GM12878 (cell line): Measurements from ENCODE around the gene CTSD. TPM values are rescaled to one million over a fixed set of nuclear protein-coding genes. Genes with fewer than 3 reads are reported as not detected.
A peak's percentile ranks its signal among the peaks of the same experiment; 100 is the strongest.

ENCODE experiments used
- ATAC-seq: fragments of 200-7000 bp; cut with Tn5 transposase; 3 replicates; pipeline ENCODE4 v1.9.1; 2020; ENCODE audit warnings: mild to moderate bottlenecking, moderate library complexity
- BruUV-seq: library from RNA; stranded (reverse); fragments of 400-500 nt; replicated peaks from 2 replicates; lab custom pipeline; 2021; lab: Mats Ljungman, UMichigan
- CTCF ChIA-PET: fragments of 300-600 bp; sonication (Branson Sonifier 250); formaldehyde crosslinking; extraction: SDS; loops from one replicate; lab custom pipeline; 2021; ENCODE audit warnings: inconsistent platforms; lab: Yijun Ruan, JAX
- POLR2A ChIA-PET: fragments of 350-600 bp; formaldehyde crosslinking; extraction: SDS; loops from one replicate; lab custom pipeline; 2021; ENCODE audit warnings: inconsistent platforms; lab: Charles Lee
- RAD21 ChIA-PET: fragments of 300-600 bp; sonication (Branson Sonifier 250); formaldehyde crosslinking; loops from one replicate; lab custom pipeline; 2023; ENCODE audit warnings: antibody characterized with exemption; ENCODE audit not compliant: unreplicated experiment; lab: Charles Lee
- SMC1A ChIA-PET: fragments of 300-600 bp; sonication (Branson Sonifier 250); formaldehyde crosslinking; loops from one replicate; lab custom pipeline; 2023; ENCODE audit not compliant: unreplicated experiment, uncharacterized antibody; lab: Charles Lee
- DNase-seq: peaks from one replicate; pipeline ENCODE4 v3.0.0-alpha.2; 2011; ENCODE audit warnings: low read depth, low spot score
- FAIRE-seq: peaks from 3 replicates; lab custom pipeline; 2011; peaks lifted over from hg19 to GRCh38; lab: Jason Lieb, UNC
- H2AFZ ChIP-seq: 2 replicates; pipeline ENCODE4 v1.6.0; 2011; ENCODE audit warnings: low read depth, low read length, control low read depth; ENCODE audit not compliant: control insufficient read depth
- H3K27ac ChIP-seq: 2 replicates; pipeline ENCODE4 v1.5.1; 2011; ENCODE audit warnings: control low read depth; ENCODE audit not compliant: control insufficient read depth, insufficient read depth
- H3K27me3 ChIP-seq, 2 experiments: replicated peaks in 1 of 2; 2 replicates each; pipeline versions ENCODE4 v1.6.0 to v1.6.1; 2011; ENCODE audit warnings: low read length in 1 of 2; ENCODE audit not compliant: control insufficient read depth in 2 of 2, insufficient read depth in 2 of 2
- H3K36me3 ChIP-seq, 2 experiments: 2 replicates each; pipeline ENCODE4 v1.5.1; 2011; ENCODE audit warnings: low read length in 1 of 2; ENCODE audit not compliant: control insufficient read depth in 2 of 2, insufficient read depth in 2 of 2
- H3K4me1 ChIP-seq: 2 replicates; pipeline ENCODE4 v1.6.1; 2011; ENCODE audit warnings: mild to moderate bottlenecking, low read length, moderate library complexity, mixed read lengths; ENCODE audit not compliant: control insufficient read depth, insufficient read depth
- H3K4me2 ChIP-seq: 2 replicates; pipeline ENCODE4 v1.6.0; 2011; ENCODE audit warnings: control low read depth; ENCODE audit not compliant: control insufficient read depth, insufficient read depth
- H3K4me3 ChIP-seq: fragments of 200-600 bp; sonication (generic); 2 replicates; pipeline ENCODE4 v1.5.1; 2016
- H3K79me2 ChIP-seq: 2 replicates; pipeline ENCODE4 v1.6.0; 2011; ENCODE audit warnings: low read length; ENCODE audit not compliant: control insufficient read depth, insufficient read depth
- H3K9ac ChIP-seq: 2 replicates; pipeline ENCODE4 v1.8.0; 2011; ENCODE audit warnings: low read length, control low read depth, mixed read lengths; ENCODE audit not compliant: control insufficient read depth, insufficient read depth
- H3K9me3 ChIP-seq: replicated peaks from 3 replicates; pipeline ENCODE4 v1.5.1; 2011; ENCODE audit warnings: mild to moderate bottlenecking, low read length; ENCODE audit not compliant: control insufficient read depth, insufficient read depth
- H4K20me1 ChIP-seq: 2 replicates; pipeline ENCODE4 v1.6.0; 2011; ENCODE audit not compliant: control insufficient read depth, insufficient read depth
- ASH2L ChIP-seq: fragments of 300-600, 200-600 bp; sonication (generic); IDR thresholded peaks from 2 replicates; pipeline ENCODE4 v1.6.1; 2017; ENCODE audit warnings: low read depth, mild to moderate bottlenecking, borderline replicate concordance
- CHD4 ChIP-seq: fragments of 200-600 bp; sonication (generic); IDR thresholded peaks from 2 replicates; pipeline ENCODE4 v1.6.1; 2016; ENCODE audit warnings: mild to moderate bottlenecking
- CREB1 ChIP-seq: IDR thresholded peaks from 2 replicates; pipeline ENCODE4 v1.6.1; 2012; ENCODE audit warnings: low read depth, mild to moderate bottlenecking, inconsistent platforms
- SPI1 ChIP-seq: IDR thresholded peaks from 2 replicates; pipeline ENCODE4 v1.6.1; 2011; ENCODE audit warnings: low read depth, mild to moderate bottlenecking, low read length, moderate library complexity, borderline replicate concordance; ENCODE audit not compliant: insufficient read depth
- YY1 ChIP-seq: IDR thresholded peaks from 2 replicates; pipeline ENCODE4 v1.6.1; 2011; ENCODE audit warnings: low read depth, mild to moderate bottlenecking, low read length
- ZZZ3 ChIP-seq: IDR thresholded peaks from 2 replicates; pipeline ENCODE4 v1.6.1; 2011; ENCODE audit warnings: low read depth; ENCODE audit not compliant: control insufficient read depth, insufficient read length
- WGBS: methylation state at CpG from one replicate; pipeline ENCODE4 v1.1.6; 2016; ENCODE audit warnings: low lambda C conversion rate; ENCODE audit not compliant: insufficient replicate concordance, insufficient coverage; ENCODE audit errors: missing lambda C conversion rate; 5-methylcytosine and 5-hydroxymethylcytosine counted together
- in situ Hi-C: fragments of 300-500 bp; cut with MboI; formaldehyde crosslinking; loops from 9 replicates; pipeline ENCODE4 v1.14.3; 2018; ENCODE audit warnings: mixed read lengths
- intact Hi-C: fragments of 100-400 bp; cut with micrococcal nuclease; formaldehyde crosslinking; loops from one replicate; pipeline ENCODE4 v1.14.2; 2022; ENCODE audit not compliant: unreplicated experiment
- polyA plus RNA-seq, 11 experiments: library from polyadenylated mRNA; depleted of rRNA in 4 of 11; unstranded in 6 of 11; stranded (reverse) in 5 of 11; fragments of >200 nt; fragmentation: Nextera tagmentation in 4 of 11; fragmentation: Illumina TruSeq in 1 of 11; extraction: Ambion mirVana in 4 of 11; extraction: Trizol in 1 of 11; gene quantifications; 1 replicate in 1 of 11; 2 replicates in 10 of 11; pipeline versions ENCODE4 v1.2.1 to v1.2.3, GENCODE V29; 2011 to 2016; ENCODE audit warnings: inconsistent platforms in 2 of 11, missing spikeins in 2 of 11, low read depth in 1 of 11
- total RNA-seq, 4 experiments: library from RNA; depleted of rRNA in 3 of 4; stranded (reverse); fragments of >200 nt in 3 of 4; fragmentation: Illumina TruSeq in 1 of 4; extraction: Trizol in 1 of 4; gene quantifications; 2 replicates each; pipeline versions ENCODE4 v1.2.1 to v1.2.3, GENCODE V29; 2013 to 2021
- TF ChIP-seq, protein P1 (sequence below): fragments of 450-650 bp; IDR thresholded peaks from 2 replicates; pipeline ENCODE4 v1.6.1; 2017; ENCODE audit warnings: mild to moderate bottlenecking, moderate library complexity
- TF ChIP-seq, protein P2 (sequence below): IDR thresholded peaks from 2 replicates; pipeline ENCODE4 v1.6.1; 2011; ENCODE audit warnings: borderline replicate concordance, low read depth, mild to moderate bottlenecking, moderate library complexity, low read length; ENCODE audit not compliant: insufficient read depth, poor library complexity, severe bottlenecking
- TF ChIP-seq, protein P3 (sequence below): fragments of 150-350 bp; IDR thresholded peaks from 2 replicates; pipeline ENCODE4 v1.6.1; 2014; ENCODE audit warnings: mild to moderate bottlenecking, low read depth, low read length
- TF ChIP-seq, protein P4 (sequence below), 3 experiments: IDR thresholded peaks in 2 of 3; conservative IDR thresholded peaks in 1 of 3; 2 replicates each; pipeline ENCODE4 v1.5.1; 2011; ENCODE audit warnings: low read depth in 3 of 3, low read length in 3 of 3, mild to moderate bottlenecking in 3 of 3, control low read depth in 2 of 3, moderate library complexity in 2 of 3, inconsistent platforms in 1 of 3, mixed read lengths in 1 of 3; ENCODE audit not compliant: control insufficient read depth in 2 of 3, insufficient read depth in 1 of 3; ENCODE audit errors: extremely low read depth in 1 of 3

Gene CTSD
- total and polyA plus RNA-seq, 10 of the 15 experiments (the other 5 are each of a cell fraction or from before 2014, with no cell fraction given), result 0.42 to 54.6 (median 25.0) TPM

DNA sequence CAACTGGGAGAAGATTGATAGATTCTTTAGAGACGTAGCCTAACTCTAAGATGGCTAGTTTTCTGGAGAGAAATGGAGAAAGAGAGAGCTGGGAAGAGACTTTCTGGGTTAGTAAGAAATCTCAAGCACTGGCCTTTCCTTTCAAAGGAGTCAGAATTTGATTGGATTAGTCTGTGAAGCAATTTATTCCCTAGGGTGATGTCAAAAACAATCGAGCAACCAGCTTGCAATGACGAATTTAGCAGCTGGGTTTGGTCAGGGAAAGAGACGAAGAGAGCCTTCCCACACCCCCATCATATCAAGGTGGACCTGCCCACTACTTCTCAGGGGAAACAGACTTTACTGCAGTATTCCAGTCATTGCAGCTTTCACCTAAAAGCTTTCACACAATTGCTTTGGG, 56.0 kb downstream of the CTSD start (continued):
- TF ChIP-seq, protein P1, sequence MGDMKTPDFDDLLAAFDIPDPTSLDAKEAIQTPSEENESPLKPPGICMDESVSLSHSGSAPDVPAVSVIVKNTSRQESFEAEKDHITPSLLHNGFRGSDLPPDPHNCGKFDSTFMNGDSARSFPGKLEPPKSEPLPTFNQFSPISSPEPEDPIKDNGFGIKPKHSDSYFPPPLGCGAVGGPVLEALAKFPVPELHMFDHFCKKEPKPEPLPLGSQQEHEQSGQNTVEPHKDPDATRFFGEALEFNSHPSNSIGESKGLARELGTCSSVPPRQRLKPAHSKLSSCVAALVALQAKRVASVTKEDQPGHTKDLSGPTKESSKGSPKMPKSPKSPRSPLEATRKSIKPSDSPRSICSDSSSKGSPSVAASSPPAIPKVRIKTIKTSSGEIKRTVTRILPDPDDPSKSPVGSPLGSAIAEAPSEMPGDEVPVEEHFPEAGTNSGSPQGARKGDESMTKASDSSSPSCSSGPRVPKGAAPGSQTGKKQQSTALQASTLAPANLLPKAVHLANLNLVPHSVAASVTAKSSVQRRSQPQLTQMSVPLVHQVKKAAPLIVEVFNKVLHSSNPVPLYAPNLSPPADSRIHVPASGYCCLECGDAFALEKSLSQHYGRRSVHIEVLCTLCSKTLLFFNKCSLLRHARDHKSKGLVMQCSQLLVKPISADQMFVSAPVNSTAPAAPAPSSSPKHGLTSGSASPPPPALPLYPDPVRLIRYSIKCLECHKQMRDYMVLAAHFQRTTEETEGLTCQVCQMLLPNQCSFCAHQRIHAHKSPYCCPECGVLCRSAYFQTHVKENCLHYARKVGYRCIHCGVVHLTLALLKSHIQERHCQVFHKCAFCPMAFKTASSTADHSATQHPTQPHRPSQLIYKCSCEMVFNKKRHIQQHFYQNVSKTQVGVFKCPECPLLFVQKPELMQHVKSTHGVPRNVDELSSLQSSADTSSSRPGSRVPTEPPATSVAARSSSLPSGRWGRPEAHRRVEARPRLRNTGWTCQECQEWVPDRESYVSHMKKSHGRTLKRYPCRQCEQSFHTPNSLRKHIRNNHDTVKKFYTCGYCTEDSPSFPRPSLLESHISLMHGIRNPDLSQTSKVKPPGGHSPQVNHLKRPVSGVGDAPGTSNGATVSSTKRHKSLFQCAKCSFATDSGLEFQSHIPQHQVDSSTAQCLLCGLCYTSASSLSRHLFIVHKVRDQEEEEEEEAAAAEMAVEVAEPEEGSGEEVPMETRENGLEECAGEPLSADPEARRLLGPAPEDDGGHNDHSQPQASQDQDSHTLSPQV, result no peak
- TF ChIP-seq ASH2L (no peak), CHD4 (no peak)

DNA sequence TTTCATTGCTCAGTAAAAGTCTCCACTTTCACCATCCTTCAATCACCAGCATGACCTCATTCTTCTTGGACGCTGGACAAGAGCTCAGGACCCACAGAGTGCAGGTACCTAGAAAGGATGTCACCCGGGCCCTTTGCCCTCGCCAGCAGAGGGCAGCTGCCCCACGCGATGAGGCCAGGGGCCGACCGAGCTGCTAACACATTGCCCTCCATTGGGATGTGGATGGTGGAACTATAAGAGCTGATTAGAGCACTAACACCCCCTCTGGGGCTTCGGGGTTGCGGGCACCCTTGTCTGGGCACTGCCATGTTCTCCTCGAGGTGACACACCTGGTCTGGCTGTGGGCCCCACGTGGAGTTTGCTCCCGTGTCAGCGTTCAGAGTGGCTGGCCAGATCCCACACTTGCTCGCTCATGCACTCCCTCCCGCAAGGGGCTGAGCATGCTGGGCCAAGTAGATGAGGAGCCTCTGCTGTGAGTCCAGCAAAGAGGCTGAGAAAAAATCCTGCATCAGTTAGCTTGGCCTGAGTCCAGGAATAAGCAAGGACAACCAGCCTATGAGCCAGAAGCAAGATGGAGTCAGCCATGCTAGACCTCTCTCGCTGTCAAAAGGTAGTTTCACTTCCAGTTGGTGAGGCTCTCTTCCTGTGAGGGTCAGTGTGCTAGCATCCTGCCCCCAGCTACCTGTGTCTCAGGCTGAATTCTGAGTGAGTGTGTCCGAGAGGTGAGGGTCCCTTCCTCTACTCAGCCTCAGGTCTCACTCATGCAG, 56.9 kb downstream of the CTSD start:
- peaks cover 14% of the 10 kb centered on the region for H3K4me1 ChIP-seq
- SMC1A ChIA-PET, result no interaction called here
- FAIRE-seq (no peak), ATAC-seq (peak; percentile 38; the same call in 2 of the 3 replicates), DNase-seq (no peak)
- intact Hi-C loops, result no loop called here
- no peak overlapping the region for H3K9ac ChIP-seq
- WGBS, result 47% methylated on average over 17 of the region's 17 CpGs
- no peak overlapping the region for H3K4me3 ChIP-seq
- no peaks in the 10 kb centered on the region for H3K36me3 ChIP-seq
- in situ Hi-C loops, result no loop called here
- no peaks in the 10 kb centered on the region for H3K79me2 ChIP-seq
- POLR2A ChIA-PET, result no interaction called here
- no TSS peak for BruUV-seq
- no peaks in the 10 kb centered on the region; the same call in 2 of the 3 replicates for H3K9me3 ChIP-seq
- H4K20me1 ChIP-seq, result no peaks in the 10 kb centered on the region
- RAD21 ChIA-PET, result interaction anchor here (0.9 to 1.3 kb wide), 3 partner anchors 54 to 295 kb away, joined by 3 to 5 read pairs (median 3); no protein-coding TSS in a partner anchor
- H3K4me2 ChIP-seq, result no peak overlapping the region
- CTCF ChIA-PET, result interaction anchor here (0.7 to 2.5 kb wide), 9 partner anchors 10 to 445 kb away, joined by 3 to 19 read pairs (median 4); partner anchors contain the start of gene KRTAP5-6
- H2AFZ ChIP-seq, result no peak overlapping the region; the same call in 1 of the 2 replicates
- H3K27ac ChIP-seq, result no peak overlapping the region
- peaks cover 0 to 2% of the 10 kb centered on the region in 2 experiments; a peak in 1 of 4 replicates for H3K27me3 ChIP-seq
- TF ChIP-seq ZZZ3, result no peak
- 0 out of 2 replicates have a peak, but pooled peaks have one; percentile 35 for TF ChIP-seq YY1
- TF ChIP-seq, protein P2, sequence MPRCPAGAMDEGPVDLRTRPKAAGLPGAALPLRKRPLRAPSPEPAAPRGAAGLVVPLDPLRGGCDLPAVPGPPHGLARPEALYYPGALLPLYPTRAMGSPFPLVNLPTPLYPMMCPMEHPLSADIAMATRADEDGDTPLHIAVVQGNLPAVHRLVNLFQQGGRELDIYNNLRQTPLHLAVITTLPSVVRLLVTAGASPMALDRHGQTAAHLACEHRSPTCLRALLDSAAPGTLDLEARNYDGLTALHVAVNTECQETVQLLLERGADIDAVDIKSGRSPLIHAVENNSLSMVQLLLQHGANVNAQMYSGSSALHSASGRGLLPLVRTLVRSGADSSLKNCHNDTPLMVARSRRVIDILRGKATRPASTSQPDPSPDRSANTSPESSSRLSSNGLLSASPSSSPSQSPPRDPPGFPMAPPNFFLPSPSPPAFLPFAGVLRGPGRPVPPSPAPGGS, result no peak
- peak; percentile 55; the same call in 1 of the 2 replicates for TF ChIP-seq SPI1
- TF ChIP-seq, protein P3, sequence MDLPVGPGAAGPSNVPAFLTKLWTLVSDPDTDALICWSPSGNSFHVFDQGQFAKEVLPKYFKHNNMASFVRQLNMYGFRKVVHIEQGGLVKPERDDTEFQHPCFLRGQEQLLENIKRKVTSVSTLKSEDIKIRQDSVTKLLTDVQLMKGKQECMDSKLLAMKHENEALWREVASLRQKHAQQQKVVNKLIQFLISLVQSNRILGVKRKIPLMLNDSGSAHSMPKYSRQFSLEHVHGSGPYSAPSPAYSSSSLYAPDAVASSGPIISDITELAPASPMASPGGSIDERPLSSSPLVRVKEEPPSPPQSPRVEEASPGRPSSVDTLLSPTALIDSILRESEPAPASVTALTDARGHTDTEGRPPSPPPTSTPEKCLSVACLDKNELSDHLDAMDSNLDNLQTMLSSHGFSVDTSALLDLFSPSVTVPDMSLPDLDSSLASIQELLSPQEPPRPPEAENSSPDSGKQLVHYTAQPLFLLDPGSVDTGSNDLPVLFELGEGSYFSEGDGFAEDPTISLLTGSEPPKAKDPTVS, result no peak
- TF ChIP-seq, protein P4, sequence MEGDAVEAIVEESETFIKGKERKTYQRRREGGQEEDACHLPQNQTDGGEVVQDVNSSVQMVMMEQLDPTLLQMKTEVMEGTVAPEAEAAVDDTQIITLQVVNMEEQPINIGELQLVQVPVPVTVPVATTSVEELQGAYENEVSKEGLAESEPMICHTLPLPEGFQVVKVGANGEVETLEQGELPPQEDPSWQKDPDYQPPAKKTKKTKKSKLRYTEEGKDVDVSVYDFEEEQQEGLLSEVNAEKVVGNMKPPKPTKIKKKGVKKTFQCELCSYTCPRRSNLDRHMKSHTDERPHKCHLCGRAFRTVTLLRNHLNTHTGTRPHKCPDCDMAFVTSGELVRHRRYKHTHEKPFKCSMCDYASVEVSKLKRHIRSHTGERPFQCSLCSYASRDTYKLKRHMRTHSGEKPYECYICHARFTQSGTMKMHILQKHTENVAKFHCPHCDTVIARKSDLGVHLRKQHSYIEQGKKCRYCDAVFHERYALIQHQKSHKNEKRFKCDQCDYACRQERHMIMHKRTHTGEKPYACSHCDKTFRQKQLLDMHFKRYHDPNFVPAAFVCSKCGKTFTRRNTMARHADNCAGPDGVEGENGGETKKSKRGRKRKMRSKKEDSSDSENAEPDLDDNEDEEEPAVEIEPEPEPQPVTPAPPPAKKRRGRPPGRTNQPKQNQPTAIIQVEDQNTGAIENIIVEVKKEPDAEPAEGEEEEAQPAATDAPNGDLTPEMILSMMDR (IDR thresholded peaks at IDR 0.05 in 2 of 3, conservative IDR thresholded peaks at IDR 0.05 in 1 of 3; ENCODE audit: control insufficient read depth in 2 of 3, extremely low read depth in 1 of 3, insufficient read depth in 1 of 3, low read depth in 3 of 3, low read length in 3 of 3), result peak; percentile 17 to 23 (median 17); a peak in 2 of 6 replicates
- no peak for TF ChIP-seq CREB1
